C4-2B (cell line): ENCODE data around the gene FHAD1.

ENCODE experiments used
- ZFX ChIP-seq: fragments of 450-650 bp; IDR thresholded peaks from 2 replicates; pipeline ENCODE4 v1.6.1; 2017
- TF ChIP-seq, protein P1 (sequence below): fragments of 450-650 bp; conservative IDR thresholded peaks from 2 replicates; pipeline ENCODE4 v1.5.1; 2017; ENCODE audit warnings: mild to moderate bottlenecking

DNA sequence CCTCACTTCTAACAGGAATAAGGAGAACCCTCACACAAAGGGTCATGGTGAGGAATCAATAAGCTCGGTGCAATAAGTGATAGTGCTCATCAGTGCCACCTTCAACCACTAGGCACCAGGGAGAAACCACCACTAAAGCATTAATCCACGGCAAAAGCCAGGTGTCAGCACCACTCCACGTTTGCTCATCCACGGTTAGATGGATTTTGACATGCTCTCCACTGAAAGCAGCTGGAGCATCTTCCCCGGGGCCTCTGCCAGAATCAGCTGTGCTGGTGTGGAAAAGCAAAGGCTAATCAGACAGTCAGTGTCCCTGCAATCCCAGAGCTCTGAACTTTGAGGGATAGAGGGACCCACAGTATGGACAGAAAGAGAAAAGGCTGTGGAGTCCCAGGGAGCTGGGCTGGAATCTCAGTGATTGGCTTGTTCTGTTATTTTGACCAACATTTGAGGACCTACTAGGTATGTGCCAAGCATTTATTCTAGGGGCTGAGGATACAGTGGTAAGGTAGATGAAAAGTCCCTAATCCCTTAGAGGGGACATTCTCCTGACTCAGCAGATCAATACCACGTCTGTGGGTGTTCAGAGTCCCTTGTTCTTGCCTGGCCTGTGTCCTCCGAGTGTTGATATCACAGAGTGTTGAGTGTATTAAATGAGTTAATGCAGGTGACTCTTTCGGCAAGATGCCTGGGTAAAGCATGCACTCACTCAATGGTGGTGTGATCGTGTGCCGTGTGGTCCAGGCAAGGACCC is 41.3 kb downstream of the FHAD1 start:
- TF ChIP-seq, protein P1, sequence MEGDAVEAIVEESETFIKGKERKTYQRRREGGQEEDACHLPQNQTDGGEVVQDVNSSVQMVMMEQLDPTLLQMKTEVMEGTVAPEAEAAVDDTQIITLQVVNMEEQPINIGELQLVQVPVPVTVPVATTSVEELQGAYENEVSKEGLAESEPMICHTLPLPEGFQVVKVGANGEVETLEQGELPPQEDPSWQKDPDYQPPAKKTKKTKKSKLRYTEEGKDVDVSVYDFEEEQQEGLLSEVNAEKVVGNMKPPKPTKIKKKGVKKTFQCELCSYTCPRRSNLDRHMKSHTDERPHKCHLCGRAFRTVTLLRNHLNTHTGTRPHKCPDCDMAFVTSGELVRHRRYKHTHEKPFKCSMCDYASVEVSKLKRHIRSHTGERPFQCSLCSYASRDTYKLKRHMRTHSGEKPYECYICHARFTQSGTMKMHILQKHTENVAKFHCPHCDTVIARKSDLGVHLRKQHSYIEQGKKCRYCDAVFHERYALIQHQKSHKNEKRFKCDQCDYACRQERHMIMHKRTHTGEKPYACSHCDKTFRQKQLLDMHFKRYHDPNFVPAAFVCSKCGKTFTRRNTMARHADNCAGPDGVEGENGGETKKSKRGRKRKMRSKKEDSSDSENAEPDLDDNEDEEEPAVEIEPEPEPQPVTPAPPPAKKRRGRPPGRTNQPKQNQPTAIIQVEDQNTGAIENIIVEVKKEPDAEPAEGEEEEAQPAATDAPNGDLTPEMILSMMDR, result no peak
- no peak for TF ChIP-seq ZFX
